CD4-positive, alpha-beta T cell treated with Interleukin-12 subunit alpha and Interleukin-12 subunit beta, for 1 hour (primary cell): ENCODE measurements around the gene PTPRN.
A peak's percentile ranks its signal among the peaks of the same experiment; 100 is the strongest.
"Not testable (repeated sequence)": the region's sequence is repeated elsewhere in the genome, so short reads cannot be mapped to it uniquely, and the experiment has no call there.

Source experiments
- DNase-seq: peaks from one replicate; pipeline ENCODE4 v3.0.0-alpha.2; 2020

Gene PTPRN

DNA sequence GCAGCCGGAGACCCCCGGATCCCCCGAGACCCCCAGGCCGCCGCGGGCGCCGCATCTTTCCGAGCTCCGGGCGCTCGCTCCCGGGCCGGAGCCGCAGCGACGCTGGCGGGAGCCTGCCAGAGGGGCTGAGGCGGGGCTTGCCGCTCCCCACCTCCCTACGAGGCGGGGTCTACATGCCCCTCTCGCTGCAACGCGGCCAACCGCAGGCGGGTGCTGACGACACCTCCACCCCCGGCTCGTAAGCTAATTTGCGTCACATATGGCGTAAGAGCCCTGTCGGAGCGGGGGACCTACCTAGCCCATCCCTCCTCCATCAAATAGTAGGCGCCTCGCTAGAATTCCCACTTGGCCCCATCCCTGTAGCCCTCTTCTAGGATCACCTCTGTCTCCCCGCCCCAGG is at the start of gene PTPRN:
TSS of gene PTPRN (minus strand) at position 124 of the 400 bp plus-strand sequence. CDS start at position 55, 69 bp downstream.
- DNase-seq, result no peak

DNA sequence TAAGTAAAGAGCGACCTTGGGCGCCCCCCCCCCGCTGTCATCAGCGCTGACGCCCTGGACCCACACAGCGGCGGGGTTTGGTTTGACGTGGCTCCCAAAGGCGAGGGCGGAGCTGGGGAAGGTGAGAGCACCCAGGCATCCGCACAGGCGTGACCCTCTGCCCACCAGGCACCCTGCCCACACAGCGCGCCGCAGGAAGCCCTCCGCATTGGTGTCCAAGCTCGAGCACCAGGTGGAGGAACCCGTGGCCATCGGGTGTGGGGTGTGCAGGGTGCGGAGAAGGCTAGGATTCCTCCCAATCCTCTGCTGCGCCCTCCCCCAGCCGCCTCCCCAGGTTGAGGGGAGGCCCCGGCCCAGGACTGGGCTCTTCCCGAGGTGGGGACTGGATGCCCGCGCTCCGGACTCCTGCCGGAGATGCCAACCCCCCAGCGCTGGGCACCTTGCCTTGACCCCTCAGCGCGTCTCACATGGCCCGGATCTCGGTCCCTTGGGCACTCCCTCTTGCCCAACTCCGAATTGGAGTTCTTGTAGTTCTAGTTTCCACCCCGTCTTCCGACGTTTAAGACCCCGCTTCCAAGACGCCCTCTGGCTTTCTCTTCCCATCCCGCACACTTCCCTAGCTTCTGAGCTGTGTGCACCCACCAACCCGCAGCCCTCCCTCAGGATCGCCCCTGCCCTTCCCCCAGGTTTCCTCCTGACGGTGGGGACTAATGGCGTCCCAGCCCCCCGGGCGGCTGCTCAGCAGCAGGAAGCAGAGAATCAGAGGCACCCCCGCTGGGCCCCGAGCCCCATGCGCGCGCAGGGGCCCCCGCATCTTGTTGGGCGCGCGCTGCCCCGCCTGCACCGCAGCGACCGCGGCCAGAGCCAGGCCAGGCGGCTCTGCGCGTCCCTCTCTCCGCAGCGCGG is 49.2 kb upstream of the PTPRN start:
- DNase-seq, result no peak

DNA sequence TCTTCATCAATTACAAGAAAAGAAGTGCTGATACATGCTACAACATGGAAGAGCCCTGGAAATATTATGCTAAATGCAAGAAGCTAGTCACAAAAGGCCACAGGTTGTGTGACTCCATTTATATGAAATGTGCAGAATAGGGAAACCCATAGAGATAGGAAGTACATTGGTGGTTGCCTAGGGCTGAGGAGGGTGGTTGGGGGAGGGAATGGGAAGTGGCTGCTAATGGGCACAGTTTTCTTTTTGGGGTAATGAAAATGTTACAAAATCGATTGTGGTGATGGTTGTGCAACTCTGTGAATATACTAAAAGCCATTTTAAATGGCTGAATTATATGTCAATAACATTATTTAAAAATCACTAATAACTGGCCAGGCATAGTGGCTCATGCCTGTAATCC is 47.6 kb upstream of the PTPRN start:
- no peak for DNase-seq

- DNase-seq, result no peak
These were observed 45.4 kb upstream of the PTPRN start for GRCh38 chr2:219354582-219354981.

DNA sequence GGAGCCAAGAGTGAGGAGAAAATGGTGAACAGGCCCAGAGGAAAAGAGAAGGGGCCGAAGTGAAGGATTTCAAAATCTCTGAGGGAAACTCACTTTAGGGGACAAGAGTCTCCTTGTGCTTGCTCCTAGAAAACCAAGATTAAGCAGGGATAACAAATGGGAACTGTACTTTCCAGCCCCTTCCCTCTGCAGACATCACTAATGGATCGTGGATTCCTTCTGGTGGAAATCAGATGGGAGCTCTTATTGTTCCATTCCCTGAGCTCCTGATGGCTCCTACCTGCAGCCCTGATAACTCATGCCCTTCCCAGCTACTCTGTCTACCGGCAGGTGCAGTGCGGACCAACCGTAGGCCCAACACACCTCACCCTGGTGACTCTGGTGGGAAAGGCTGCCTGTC is 43.9 kb upstream of the PTPRN start:
- DNase-seq, result no peak

DNA sequence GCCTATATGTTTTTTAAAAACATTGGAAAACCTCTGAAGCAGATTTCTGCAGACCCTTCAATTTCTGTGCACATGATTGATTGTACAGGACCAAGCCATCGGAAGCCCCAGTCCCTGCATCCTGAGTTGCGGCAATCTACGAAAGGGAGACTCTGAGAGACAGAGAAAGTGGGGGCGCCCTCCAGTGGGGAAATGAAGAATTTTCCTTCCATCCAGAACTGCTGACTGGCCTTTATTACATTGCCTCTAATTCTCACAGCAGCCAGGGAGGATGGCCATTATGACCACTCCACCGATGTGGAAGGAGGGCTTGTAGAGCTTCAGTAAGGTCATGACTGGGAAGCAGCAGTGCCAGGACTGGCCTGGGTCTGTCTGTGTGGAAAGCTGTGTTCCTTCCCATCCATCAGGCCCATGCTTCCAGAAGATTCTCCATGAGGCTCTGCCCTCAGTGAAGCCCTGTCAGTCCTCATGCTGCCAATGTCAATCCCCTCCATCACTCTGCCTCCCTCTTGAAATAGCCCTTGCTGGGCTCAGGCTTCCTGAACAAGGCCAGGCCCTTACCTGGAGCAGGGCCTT is 43.3 kb upstream of the PTPRN start:
- peak; percentile 64 for DNase-seq

DNA sequence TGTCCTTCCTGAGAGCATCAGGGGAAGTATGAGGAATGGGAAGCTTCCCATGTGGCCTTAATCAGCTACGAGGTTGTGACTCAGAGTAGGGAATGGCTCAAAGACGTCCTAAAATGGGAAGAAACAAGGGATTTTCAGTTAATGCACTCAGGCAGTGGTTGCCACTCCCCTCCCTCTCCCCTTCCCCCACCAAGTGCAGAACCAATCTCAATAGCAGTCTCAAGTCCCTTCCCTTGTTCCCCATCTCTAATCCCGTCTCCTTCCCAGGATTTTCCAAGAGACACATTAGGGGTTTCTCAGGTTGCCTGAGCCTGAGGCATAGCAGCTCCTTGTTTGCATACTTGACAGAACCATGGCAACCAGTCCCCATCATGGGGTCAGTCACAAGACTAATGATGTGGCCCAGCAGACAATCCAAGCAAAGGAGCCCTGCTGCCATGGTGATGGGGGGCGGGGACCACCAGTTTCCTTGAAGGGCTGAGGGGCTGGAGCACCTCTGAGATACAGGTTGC is 41.6 kb upstream of the PTPRN start:
- no peak for DNase-seq

DNA sequence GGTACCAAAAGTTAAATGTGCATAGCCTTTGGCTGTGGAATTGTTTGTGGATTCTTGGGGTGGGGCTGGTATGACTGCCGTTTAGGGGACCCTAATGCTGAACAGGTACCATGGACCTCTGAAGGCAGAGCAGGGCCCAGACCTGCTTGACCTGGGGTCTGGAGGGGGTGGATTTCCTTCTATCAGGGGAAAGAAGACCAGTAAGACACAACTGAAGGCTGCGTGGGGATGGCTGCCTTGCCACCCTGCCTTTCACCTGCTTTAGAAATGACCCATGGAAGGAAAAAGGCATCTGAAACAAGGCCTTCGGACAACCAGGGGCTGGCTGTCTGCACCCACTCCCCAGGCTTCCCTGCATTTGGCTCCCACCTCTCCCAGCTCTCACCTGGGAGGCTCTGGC is 41.0 kb upstream of the PTPRN start:
- no peak for DNase-seq

GRCh38 chr2:219344751-219345430 is 35.7 kb upstream of the PTPRN start:
- no peak for DNase-seq

- DNase-seq, result no peak
These were observed 26.2 kb upstream of the PTPRN start for GRCh38 chr2:219335373-219335786.

- DNase-seq, result no peak
These were observed 24.9 kb upstream of the PTPRN start for GRCh38 chr2:219334076-219334475.

DNA sequence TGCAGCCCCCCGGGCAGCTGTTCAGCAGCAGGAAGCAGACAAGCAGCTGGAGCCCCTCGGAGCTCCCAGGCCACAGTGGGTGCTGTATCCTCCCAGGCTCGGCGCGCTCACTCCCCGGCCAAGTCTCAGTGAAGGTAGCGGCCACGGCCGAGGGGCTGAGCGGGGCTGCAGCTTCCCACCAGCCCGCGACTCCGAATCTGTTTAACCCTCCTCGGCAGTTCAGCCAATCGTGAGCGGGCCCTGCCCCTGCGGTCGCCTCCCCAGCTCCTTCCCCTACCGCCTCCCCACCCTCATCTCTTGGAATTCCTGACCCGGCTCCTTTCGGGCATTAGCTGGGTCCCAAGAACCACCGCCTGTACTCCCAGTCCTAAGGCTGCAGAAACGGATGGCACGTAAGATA is 23.3 kb upstream of the PTPRN start, which contains the start of gene RESP18:
TSS of gene RESP18 (minus strand) at position 203 of the 400 bp plus-strand sequence.
- no peak for DNase-seq

GRCh38 chr2:219331560-219332213 is 22.5 kb upstream of the PTPRN start:
- no peak for DNase-seq

DNA sequence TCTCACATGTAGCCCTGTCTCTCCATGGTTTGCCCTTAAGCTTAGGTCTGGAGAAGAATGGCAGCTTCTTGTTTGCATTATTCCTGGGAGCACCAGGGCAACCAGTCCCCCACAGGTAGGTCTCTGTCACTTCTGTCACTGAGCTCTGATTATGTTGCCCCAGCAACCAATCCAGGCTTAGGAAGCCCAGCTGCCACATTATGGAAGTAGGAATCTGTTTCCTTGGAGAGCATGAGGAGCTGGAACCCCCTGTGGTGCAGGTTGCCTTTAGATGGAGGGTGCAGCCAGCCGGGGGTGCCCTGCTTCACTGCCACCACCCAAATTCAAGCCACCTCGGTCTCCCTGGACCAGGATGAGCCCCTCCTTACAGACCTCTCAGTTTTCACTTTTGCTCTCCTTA is 18.5 kb upstream of the PTPRN start:
- DNase-seq, result no peak

DNA sequence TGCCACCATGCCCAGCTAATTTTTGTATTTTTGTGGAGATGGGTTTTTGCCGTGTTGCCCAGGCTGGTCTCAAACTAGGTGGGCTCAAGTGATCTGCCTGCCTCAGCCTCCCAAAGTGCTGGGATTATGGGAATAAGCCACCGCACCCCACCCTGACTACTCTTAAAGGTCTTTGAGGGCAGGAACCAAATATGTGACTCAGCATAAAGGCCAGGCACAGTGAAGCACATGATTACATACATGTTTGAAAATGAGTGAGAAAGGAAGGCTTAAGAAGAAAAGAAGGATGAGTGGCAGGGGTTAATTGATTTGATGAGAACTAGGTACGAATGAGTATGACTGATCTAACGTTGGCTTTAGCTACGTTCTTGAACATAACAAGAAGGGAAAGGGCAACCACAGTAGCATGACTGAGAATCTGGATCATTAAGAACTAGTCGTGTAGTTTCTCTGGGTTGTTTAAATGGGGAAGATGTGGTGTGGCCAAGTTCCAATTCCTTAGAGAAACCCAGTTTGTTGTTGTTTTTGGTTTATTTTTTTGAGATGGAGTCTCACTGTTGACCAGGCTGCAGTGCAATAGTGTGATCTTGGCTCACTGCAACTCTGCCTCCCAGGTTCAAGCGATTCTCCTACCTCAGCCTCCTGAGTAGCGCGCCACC is 16.6 kb upstream of the PTPRN start:
- no peak for DNase-seq

DNA sequence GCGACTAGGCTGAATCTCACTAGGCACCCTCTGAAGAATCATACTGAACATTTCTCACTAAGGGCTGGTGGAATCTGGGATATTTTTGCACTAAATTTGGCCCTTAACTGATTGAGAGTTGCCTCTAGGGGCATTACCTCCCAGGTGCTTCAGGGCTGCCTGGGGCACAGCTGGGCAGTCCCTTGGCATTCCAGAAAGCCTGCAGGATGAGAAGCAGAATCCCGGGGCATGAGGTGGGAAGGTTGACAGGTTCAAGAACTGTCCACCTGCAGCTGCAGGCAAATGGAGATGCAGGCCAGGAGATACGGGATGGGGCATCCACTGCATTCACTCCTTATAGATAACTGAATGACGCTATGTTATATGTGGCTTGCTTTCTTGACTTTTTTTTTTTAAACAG is 15.9 kb upstream of the PTPRN start:
- DNase-seq, result no peak

DNA sequence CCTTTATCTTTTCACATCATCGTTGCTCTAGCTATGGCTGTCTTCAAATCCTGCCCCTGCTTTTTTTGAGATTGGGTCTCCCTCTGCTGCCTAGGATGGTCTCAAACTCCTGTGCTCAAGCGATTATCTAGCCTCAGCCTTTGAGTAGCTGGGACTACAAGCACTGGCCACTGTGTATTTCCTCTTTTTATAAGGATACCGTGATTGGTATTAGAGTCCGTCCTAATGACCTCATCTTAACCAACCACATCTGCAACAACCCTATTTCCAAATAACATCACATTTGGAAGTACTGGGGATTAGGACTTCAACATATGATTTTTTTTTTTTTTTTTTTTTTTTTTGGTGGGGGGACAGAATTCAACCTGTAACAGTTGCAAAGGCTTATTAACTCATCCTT is 14.2 kb upstream of the PTPRN start:
- no peak for DNase-seq

DNA sequence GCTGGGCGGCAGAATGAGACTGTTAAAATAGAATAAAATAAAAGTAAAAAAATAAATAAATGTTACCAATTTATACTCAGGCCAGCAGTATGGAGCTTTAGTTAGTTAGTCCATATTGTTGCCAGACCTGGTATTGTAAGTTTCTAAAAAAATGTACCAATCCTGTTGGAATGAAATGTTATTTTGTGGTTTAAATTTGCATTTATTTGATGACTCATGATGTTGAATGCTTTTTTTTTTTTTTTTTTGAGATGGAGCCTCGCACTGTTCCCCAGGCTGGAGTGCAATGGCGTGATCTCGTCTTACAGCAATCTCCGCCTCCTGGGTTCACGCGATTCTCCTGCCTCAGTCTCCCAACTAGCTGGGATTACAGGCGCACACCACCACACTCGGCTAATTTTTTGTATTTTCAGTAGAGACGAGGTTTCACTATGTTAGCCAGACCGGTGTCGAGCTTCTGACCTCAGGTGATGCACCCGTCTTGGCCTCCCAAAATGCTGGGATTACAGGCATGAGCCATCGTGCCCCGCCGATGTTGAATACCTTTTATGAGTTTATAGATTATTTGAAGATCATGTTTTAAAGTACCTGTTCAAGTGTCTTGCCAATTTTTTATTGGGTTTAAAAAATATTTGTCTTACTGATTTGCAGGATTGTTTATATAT is 5.7 kb upstream of the PTPRN start:
- no peak for DNase-seq

- not testable (repeated sequence) for DNase-seq
These were observed 3.6 kb upstream of the PTPRN start for GRCh38 chr2:219312683-219313263.

DNA sequence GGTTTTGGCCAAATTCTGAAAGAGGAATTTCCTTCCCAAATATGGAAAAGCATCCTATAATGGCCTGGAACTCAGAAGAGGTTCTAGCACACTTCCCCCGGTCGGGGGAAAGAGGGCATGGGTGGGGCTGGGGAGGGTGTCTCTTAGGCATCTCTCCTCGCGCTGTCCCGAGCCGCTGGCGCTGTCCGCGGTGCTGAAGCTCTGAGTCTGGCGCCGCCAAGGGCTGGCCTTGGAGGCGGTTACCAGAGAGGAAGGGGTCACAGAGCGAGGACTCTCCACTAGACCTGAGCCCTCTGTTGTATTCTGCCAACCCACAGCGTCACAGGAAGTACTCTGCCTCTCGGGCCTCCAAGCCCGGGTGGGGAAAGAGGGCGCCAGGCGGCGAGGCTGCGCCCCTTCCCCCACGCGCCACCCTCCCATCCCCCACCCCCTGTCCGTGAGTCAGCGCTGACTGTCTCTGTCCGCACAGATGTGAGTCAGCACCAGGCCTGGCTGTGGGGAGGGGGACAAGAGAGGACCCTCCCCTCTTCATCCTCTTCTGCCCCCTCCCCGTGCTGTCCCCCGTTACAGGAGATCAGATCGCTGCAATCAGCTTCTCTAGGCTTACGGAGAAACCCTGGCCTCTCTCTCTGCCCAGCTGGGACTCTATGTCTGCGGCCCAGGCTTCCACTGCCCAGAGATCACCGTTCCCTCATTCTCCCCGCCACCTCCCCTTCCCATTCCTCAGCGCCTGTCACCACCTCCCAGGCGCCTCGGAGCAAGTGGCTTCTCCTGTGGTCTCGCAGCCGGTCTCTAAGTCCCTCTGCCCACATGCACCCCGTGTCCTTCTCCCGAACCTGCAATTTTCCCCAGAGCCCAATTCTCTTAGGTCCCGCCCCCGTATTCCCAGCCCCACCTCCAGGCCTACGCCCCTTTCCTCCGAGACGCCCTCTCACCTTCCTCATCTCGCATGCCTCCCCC is 779 bp downstream of the PTPRN start:
- peak; percentile 62 for DNase-seq
